ENCODE results near the gene RPS6KA5.

- TF ChIP-seq, protein P1, sequence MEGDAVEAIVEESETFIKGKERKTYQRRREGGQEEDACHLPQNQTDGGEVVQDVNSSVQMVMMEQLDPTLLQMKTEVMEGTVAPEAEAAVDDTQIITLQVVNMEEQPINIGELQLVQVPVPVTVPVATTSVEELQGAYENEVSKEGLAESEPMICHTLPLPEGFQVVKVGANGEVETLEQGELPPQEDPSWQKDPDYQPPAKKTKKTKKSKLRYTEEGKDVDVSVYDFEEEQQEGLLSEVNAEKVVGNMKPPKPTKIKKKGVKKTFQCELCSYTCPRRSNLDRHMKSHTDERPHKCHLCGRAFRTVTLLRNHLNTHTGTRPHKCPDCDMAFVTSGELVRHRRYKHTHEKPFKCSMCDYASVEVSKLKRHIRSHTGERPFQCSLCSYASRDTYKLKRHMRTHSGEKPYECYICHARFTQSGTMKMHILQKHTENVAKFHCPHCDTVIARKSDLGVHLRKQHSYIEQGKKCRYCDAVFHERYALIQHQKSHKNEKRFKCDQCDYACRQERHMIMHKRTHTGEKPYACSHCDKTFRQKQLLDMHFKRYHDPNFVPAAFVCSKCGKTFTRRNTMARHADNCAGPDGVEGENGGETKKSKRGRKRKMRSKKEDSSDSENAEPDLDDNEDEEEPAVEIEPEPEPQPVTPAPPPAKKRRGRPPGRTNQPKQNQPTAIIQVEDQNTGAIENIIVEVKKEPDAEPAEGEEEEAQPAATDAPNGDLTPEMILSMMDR (IDR thresholded peaks at IDR 0.05 in 4 of 5, conservative IDR thresholded peaks at IDR 0.05 in 1 of 5) = no peak
- no peak for TF ChIP-seq POLR2A (IDR thresholded peaks at IDR 0.05)
Measured at GRCh38 chr14:90809530-90810312, 250.7 kb downstream of the RPS6KA5 start.

All from gastrocnemius medialis (tissue), 4 donors.